HepG2 (cell line): ENCODE measurements around the gene NKD1.

Source experiments
- CTCF ChIP-seq: sonication (generic); formaldehyde crosslinking; IDR thresholded peaks from 2 replicates; pipeline ENCODE4 v1.5.0; 2020; ENCODE audit warnings: mild to moderate bottlenecking, missing genetic modification reagents, moderate library complexity
- KDM1A ChIP-seq: IDR thresholded peaks from 2 replicates; pipeline ENCODE4 v1.6.1; 2016; ENCODE audit warnings: missing compliant biosample characterization
- NFRKB ChIP-seq: fragments of 450-650 bp; IDR thresholded peaks from 2 replicates; pipeline ENCODE4 v1.6.1; 2017
- RBAK ChIP-seq: sonication (generic); formaldehyde crosslinking; IDR thresholded peaks from 2 replicates; pipeline ENCODE4 v1.5.1; 2020; ENCODE audit warnings: mild to moderate bottlenecking, missing genetic modification reagents
- TRAFD1 ChIP-seq: sonication (generic); formaldehyde crosslinking; IDR thresholded peaks from 2 replicates; pipeline ENCODE4 v1.5.1; 2020; ENCODE audit warnings: missing genetic modification reagents, mild to moderate bottlenecking, borderline replicate concordance
- ZFP1 ChIP-seq: IDR thresholded peaks from 2 replicates; pipeline ENCODE4 v1.6.1; 2016
- ZNF260 ChIP-seq: sonication (generic); formaldehyde crosslinking; IDR thresholded peaks from 2 replicates; pipeline ENCODE4 v1.4.0; 2020; ENCODE audit warnings: missing genetic modification reagents, low read depth, mild to moderate bottlenecking, borderline replicate concordance
- ZNF337 ChIP-seq: sonication (generic); formaldehyde crosslinking; IDR thresholded peaks from 2 replicates; pipeline ENCODE4 v1.5.1; 2020; ENCODE audit warnings: missing genetic modification reagents, low read depth, mild to moderate bottlenecking, borderline replicate concordance

DNA sequence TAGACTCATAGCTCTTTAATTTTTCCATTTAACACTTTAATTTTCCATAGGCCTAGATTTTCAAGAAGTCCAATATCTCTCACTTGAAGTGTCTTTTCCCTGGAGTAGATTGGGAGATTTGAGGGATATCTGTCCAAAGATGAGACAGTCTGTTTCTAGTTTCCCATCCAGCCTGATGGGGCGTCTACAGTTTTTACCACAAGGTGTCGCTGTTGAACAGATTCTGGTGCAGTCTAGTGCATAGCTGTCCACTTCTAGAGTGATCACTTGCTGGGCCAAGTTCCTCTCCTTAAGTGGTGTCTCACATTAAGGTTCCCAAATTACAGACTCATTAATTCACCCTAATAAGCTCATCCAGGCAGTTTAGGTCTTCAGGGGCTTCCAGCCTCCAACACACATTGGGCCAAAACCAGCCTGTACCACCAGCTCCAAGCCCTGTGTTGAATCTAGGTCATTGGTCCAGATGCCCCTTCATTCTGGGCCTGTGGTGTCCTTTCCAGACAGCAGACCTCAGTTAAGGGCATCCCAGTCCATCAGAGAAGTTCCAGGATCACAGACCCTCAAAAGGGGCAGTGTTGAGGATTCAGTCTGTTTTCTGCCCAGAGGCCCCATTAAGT is 123.6 kb downstream of the NKD1 start:
- TF ChIP-seq CTCF (CRISPR knock-in tag), result peak; percentile 67
- TF ChIP-seq NFRKB, result no peak
- peak; percentile 12; the same call in 1 of the 2 replicates for TF ChIP-seq KDM1A
- TF ChIP-seq ZNF260 (CRISPR knock-in tag), result no peak
- no peak for TF ChIP-seq ZFP1 (CRISPR knock-in tag)
- no peak for TF ChIP-seq RBAK (CRISPR knock-in tag)
- no peak for TF ChIP-seq ZNF337 (CRISPR knock-in tag)
- TF ChIP-seq TRAFD1 (CRISPR knock-in tag), result no peak
